Gastroesophageal sphincter (tissue), 3 donors: ENCODE measurements around the gene DEDD.

Experiments
- CTCF ChIP-seq, 4 experiments: fragments of 200-600 bp in 2 of 4; fragments of 450-650 bp in 2 of 4; sonication (generic) in 1 of 4; IDR thresholded peaks; one replicate each; pipeline ENCODE4 v1.5.1; 2017 to 2019; ENCODE audit warnings: antibody characterized with exemption in 4 of 4, mild to moderate bottlenecking in 2 of 4, moderate library complexity in 2 of 4
- EP300 ChIP-seq: sonication (generic); formaldehyde crosslinking; IDR thresholded peaks from one replicate; pipeline ENCODE4 v1.6.1; 2017; ENCODE audit warnings: antibody characterized with exemption, mild to moderate bottlenecking

GRCh38 chr1:161140755-161141400 lies 8.4 kb upstream of the DEDD start:
- TF ChIP-seq EP300 (no peak), CTCF (IDR thresholded peaks at IDR 0.05) (no peak)
